ENCODE measurements around the gene FGFR3.

FGFR3 gene

GRCh38 chr4:1755297-1755696 lies 37.8 kb upstream of the FGFR3 start:
- TF ChIP-seq TAF1 (IDR thresholded peaks at IDR 0.05; ENCODE audit: borderline replicate concordance, insufficient read depth, low read length) = no peak
- TF ChIP-seq FOXP2 (optimal IDR thresholded peaks at IDR 0.05; ENCODE audit: borderline replicate concordance, extremely low read depth, extremely low read length, insufficient read depth) = no peak
- TF ChIP-seq REST (IDR thresholded peaks at IDR 0.05; ENCODE audit: insufficient read depth in 1 of 2, low read depth in 2 of 2, low read length in 2 of 2) = no peak
- no peak for TF ChIP-seq POLR2AphosphoS5 (IDR thresholded peaks at IDR 0.05; ENCODE audit: low read depth, low read length)
- TF ChIP-seq SIN3A (IDR thresholded peaks at IDR 0.05; ENCODE audit: borderline replicate concordance, insufficient read depth, low read length) = no peak

GRCh38 chr4:1756079-1756478 lies 37.0 kb upstream of the FGFR3 start:
- TF ChIP-seq SIN3A (IDR thresholded peaks at IDR 0.05; ENCODE audit: borderline replicate concordance, insufficient read depth, low read length) = no peak
- no peak for TF ChIP-seq POLR2AphosphoS5 (IDR thresholded peaks at IDR 0.05; ENCODE audit: low read depth, low read length)
- no peak for TF ChIP-seq REST (IDR thresholded peaks at IDR 0.05; ENCODE audit: insufficient read depth in 1 of 2, low read depth in 2 of 2, low read length in 2 of 2)
- no peak for TF ChIP-seq FOXP2 (optimal IDR thresholded peaks at IDR 0.05; ENCODE audit: borderline replicate concordance, extremely low read depth, extremely low read length, insufficient read depth)
- no peak for TF ChIP-seq TAF1 (IDR thresholded peaks at IDR 0.05; ENCODE audit: borderline replicate concordance, insufficient read depth, low read length)

GRCh38 chr4:1756893-1757779 lies 36.0 kb upstream of the FGFR3 start:
- TF ChIP-seq REST (IDR thresholded peaks at IDR 0.05; ENCODE audit: insufficient read depth in 1 of 2, low read depth in 2 of 2, low read length in 2 of 2) (no peak), POLR2AphosphoS5 (IDR thresholded peaks at IDR 0.05; ENCODE audit: low read depth, low read length) (no peak), TAF1 (IDR thresholded peaks at IDR 0.05; ENCODE audit: borderline replicate concordance, insufficient read depth, low read length) (no peak), FOXP2 (optimal IDR thresholded peaks at IDR 0.05; ENCODE audit: borderline replicate concordance, extremely low read depth, extremely low read length, insufficient read depth) (no peak), SIN3A (IDR thresholded peaks at IDR 0.05; ENCODE audit: borderline replicate concordance, insufficient read depth, low read length) (no peak)

- TF ChIP-seq FOXP2 (optimal IDR thresholded peaks at IDR 0.05; ENCODE audit: borderline replicate concordance, extremely low read depth, extremely low read length, insufficient read depth) (no peak), SIN3A (IDR thresholded peaks at IDR 0.05; ENCODE audit: borderline replicate concordance, insufficient read depth, low read length) (no peak), POLR2AphosphoS5 (IDR thresholded peaks at IDR 0.05; ENCODE audit: low read depth, low read length) (no peak), TAF1 (IDR thresholded peaks at IDR 0.05; ENCODE audit: borderline replicate concordance, insufficient read depth, low read length) (no peak), REST (IDR thresholded peaks at IDR 0.05; ENCODE audit: insufficient read depth in 1 of 2, low read depth in 2 of 2, low read length in 2 of 2) (no peak)
These were observed 35.3 kb upstream of the FGFR3 start for GRCh38 chr4:1757836-1758235.

Data from PFSK-1 (cell line).